ENCODE data around the gene GMEB2.

DNA sequence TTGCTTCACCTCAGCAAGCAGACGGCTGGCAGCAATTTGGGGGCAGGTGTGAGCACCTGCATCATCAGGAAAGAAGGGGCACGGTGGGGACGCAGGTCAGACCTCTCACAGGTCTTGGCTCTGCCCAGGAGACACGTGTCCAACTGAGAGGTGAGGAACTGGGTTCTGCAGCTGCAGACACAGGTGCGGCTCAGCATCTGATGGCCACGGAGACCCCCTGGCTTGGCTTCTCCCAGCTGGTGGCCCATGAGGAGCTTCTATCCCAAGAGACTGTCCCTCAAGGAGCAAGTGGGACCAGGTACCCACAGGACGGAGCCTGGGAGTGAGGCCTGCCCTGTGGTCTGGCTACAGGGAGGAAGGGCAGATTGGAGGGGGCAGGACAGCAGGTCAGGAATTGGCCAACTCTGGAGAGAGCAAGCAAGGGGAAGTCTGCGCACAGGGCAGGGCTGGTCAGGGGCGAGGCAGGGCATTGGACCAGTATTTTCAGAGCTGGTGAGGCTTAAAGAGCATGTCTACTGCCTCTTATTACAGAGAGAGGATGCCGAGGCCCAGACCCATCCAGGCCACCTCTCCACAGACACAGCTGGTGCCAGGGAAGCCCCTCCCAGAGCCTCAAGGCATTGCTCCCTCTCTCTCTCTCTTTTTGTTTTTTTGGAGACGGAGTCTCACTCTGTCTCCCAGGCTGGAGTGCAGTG, 22.1 kb upstream of the GMEB2 start:
- TF ChIP-seq POLR2AphosphoS5 (IDR thresholded peaks at IDR 0.05; ENCODE audit: borderline replicate concordance, low read depth, low read length) (no peak), EZH2 (IDR thresholded peaks at IDR 0.05) (no peak)

Measured in SK-N-MC (cell line).